ENCODE data around the gene TGM2.
A peak's percentile ranks its signal among the peaks of the same experiment; 100 is the strongest.

The TGM2 gene

DNA sequence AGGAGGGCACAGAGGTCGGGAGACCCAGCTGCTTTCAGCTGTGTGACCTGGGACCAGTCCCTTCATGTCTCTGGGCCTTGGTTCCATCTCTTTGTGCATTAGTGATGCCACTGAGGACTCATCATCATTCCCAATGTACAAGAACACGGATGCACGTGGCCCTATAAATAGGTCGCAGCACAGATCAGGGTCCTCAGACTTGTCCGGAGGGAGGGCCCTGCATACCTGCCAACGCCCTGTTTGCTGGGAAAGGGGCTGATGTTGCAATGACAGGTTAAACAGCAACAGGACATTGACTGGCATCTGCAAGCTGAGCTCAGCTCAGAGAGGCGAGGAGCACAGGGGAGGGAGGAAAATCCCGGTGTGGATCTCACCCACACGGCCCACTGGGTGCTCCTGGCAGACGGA is 21.8 kb downstream of the TGM2 start:
- Histone ChIP-seq H3K9me3 (ENCODE audit: control insufficient read depth, insufficient read depth, low read depth, low read length) (no peaks in the 10 kb centered on the region), H3K4me3 (ENCODE audit: low read depth, low read length) (no peak overlapping the region), H3K4me1 (ENCODE audit: control insufficient read depth, insufficient read depth, low read length) (no peaks in the 10 kb centered on the region), H3K27ac (ENCODE audit: extremely low read depth, low read depth, low read length) (no peak overlapping the region), H3K36me3 (ENCODE audit: control insufficient read depth in 2 of 2, insufficient read depth in 1 of 2, low read length in 2 of 2) (no peaks in the 10 kb centered on the region)
- TF ChIP-seq REPIN1 (tag by site-specific recombination; IDR thresholded peaks at IDR 0.05; ENCODE audit: low read depth) (no peak), ZNF157 (tag by site-specific recombination; IDR thresholded peaks at IDR 0.05) (no peak), ZNF302 (tag by site-specific recombination; IDR thresholded peaks at IDR 0.05; ENCODE audit: low read depth) (no peak), SCRT2 (tag by site-specific recombination; IDR thresholded peaks at IDR 0.05) (peak; percentile 72; the same call in 1 of the 2 replicates)
- ChIA-PET CTCF (interaction anchor here (1.7 to 2.6 kb wide), 3 partner anchors 9 to 78 kb away, joined by 4 to 7 read pairs (median 6); no protein-coding TSS in a partner anchor), POLR2A (interaction anchor here (1.4 kb wide), 1 partner anchor 12 kb away, joined by 4 read pairs; no protein-coding TSS in a partner anchor)

DNA sequence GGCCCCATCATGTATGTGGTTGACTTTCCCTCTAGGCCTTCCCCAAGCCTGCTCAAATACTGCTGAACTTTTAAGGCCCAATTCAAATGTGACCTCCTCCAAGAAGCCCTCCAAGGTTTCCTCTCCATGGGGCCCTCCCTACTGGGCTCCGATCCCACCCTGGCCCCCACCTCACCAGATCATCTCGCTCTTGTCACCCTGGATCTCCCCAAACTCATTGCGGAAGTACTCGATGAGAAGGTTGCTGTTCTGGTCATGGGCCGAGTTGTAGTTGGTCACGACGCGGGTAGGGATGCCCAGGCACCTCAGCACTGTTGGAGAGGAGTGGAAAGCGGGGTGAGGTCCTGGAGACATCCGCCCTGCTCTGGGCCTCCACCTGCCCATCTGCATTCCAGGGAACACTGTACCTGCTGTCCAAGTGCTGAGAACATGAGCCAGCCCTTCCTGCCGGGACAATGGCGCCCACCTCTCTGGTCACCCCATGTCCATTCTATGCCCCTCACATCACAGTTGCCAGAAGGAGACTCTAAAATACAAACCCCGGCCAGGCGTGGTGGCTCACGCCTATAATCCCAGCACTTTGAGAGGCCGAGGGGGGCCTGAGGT is 23.1 kb downstream of the TGM2 start:
- no peak overlapping the region for H3K27ac ChIP-seq (ENCODE audit: extremely low read depth, low read depth, low read length)
- no peaks in the 10 kb centered on the region for H3K4me1 ChIP-seq (ENCODE audit: control insufficient read depth, insufficient read depth, low read length)
- no peak overlapping the region for H3K4me3 ChIP-seq (ENCODE audit: low read depth, low read length)
- TF ChIP-seq ZNF626 (tag by site-specific recombination; IDR thresholded peaks at IDR 0.05), result no peak
- H3K36me3 ChIP-seq (ENCODE audit: control insufficient read depth in 2 of 2, insufficient read depth in 1 of 2, low read length in 2 of 2), result no peaks in the 10 kb centered on the region
- CTCF ChIA-PET, result interaction anchor here (0.6 to 2.6 kb wide), 3 partner anchors 10 to 365 kb away, joined by 3 to 6 read pairs (median 4); no protein-coding TSS in a partner anchor
- H3K9me3 ChIP-seq (ENCODE audit: control insufficient read depth, insufficient read depth, low read depth, low read length), result no peaks in the 10 kb centered on the region
- POLR2A ChIA-PET, result no interaction called here

DNA sequence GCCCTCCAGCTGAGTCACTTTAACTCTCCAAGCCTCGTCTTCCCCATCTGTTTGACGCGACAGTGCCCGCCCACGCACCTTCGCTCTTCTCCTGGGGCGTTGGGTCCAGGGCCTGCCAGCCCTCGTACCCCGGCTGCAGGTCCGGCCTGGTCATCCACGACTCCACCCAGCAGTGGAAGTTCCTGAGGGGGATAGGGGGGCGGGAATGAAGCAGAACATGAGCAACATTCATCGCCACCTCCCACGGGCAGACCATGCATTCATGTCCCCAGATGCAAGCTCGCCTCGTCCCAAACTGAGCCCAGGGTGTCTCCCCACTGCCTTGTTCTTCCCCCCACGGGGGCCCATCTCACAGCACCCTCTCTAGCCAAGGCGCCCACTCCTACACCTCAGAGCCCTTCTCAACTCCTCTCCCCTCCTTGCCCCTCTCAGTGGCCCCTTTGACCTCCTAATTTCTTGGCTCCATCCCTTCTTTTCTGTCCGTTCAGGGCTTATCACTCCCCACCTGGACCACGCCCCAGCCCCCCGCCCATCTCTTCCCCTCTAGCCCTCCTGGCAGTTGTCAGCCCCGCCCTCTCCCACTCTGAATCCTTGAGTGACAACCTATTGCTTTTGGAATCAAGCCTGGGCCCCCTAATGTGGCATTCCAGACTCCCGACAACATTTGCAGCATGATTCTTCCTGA is 23.7 kb downstream of the TGM2 start:
- Histone ChIP-seq H3K4me1 (ENCODE audit: control insufficient read depth, insufficient read depth, low read length) (no peaks in the 10 kb centered on the region), H3K4me3 (ENCODE audit: low read depth, low read length) (no peak overlapping the region), H3K36me3 (ENCODE audit: control insufficient read depth in 2 of 2, insufficient read depth in 1 of 2, low read length in 2 of 2) (no peaks in the 10 kb centered on the region), H3K27ac (ENCODE audit: extremely low read depth, low read depth, low read length) (no peak overlapping the region), H3K9me3 (ENCODE audit: control insufficient read depth, insufficient read depth, low read depth, low read length) (no peaks in the 10 kb centered on the region)
- ChIA-PET POLR2A (no interaction called here), CTCF (interaction anchor here (1.8 kb wide), 1 partner anchor 68 kb away, joined by 6 read pairs; no protein-coding TSS in a partner anchor)
- TF ChIP-seq GLIS2 (tag by site-specific recombination; IDR thresholded peaks at IDR 0.05), result 0 out of 2 replicates have a peak, but pooled peaks have one; percentile 17
- TF ChIP-seq, protein P1, sequence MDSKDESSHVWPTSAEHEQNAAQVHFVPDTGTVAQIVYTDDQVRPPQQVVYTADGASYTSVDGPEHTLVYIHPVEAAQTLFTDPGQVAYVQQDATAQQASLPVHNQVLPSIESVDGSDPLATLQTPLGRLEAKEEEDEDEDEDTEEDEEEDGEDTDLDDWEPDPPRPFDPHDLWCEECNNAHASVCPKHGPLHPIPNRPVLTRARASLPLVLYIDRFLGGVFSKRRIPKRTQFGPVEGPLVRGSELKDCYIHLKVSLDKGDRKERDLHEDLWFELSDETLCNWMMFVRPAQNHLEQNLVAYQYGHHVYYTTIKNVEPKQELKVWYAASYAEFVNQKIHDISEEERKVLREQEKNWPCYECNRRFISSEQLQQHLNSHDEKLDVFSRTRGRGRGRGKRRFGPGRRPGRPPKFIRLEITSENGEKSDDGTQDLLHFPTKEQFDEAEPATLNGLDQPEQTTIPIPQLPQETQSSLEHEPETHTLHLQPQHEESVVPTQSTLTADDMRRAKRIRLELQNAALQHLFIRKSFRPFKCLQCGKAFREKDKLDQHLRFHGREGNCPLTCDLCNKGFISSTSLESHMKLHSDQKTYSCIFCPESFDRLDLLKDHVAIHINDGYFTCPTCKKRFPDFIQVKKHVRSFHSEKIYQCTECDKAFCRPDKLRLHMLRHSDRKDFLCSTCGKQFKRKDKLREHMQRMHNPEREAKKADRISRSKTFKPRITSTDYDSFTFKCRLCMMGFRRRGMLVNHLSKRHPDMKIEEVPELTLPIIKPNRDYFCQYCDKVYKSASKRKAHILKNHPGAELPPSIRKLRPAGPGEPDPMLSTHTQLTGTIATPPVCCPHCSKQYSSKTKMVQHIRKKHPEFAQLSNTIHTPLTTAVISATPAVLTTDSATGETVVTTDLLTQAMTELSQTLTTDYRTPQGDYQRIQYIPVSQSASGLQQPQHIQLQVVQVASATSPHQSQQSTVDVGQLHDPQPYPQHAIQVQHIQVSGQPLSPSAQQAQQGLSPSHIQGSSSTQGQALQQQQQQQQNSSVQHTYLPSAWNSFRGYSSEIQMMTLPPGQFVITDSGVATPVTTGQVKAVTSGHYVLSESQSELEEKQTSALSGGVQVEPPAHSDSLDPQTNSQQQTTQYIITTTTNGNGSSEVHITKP (tag by site-specific recombination; IDR thresholded peaks at IDR 0.05), result no peak
- peak; percentile 74 for TF ChIP-seq ZFHX2 (tag by site-specific recombination; conservative IDR thresholded peaks at IDR 0.05)
- peak; percentile 85 for TF ChIP-seq KLF1 (tag by site-specific recombination; IDR thresholded peaks at IDR 0.05)
- TF ChIP-seq EGR2 (tag by site-specific recombination; IDR thresholded peaks at IDR 0.05; ENCODE audit: low read depth), result peak; percentile 75

DNA sequence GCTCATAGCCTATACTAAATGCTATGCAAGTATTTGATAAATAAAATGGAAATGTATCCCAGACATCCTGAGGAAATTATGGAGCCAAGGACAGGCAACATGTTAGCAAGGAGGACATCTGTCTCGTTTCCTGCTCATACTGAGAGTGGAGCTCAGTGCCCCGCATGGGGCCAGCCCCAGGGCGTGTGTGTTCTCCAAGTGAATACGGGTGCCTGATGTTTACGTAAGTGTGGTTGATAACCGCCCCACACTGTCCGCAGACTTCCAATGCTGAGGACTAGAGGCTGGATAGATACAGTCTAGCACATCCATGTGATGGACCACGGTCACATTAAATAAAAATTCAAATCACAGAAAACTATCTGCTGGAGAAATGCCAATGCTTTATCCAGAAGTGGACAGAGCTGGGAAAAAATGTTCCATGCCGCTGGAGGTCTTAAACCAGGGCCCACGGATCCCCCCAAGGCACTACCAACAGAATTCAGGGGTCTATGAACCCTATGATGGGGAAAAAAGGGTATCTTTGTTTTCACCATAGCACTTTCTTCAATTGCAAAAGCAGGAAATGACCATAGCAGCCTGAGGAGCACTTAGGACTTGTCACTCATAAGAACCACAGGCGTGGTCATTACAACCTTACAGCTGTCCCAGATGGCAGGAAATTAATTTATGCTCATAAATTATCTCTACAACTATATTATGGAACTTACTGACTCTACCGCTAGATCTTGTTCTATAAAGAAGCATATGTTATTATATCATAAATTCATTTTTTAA is 24.9 kb downstream of the TGM2 start:
- no peaks in the 10 kb centered on the region for H3K4me1 ChIP-seq (ENCODE audit: control insufficient read depth, insufficient read depth, low read length)
- H3K4me3 ChIP-seq (ENCODE audit: low read depth, low read length), result no peak overlapping the region
- no peaks in the 10 kb centered on the region for H3K36me3 ChIP-seq (ENCODE audit: control insufficient read depth in 2 of 2, insufficient read depth in 1 of 2, low read length in 2 of 2)
- ChIA-PET CTCF (interaction anchor here (0.6 to 1.8 kb wide), 5 partner anchors 11 to 81 kb away, joined by 3 to 6 read pairs (median 5); no protein-coding TSS in a partner anchor), POLR2A (interaction anchor here (0.6 kb wide), 2 partner anchors 9 to 12 kb away, joined by 3 to 4 read pairs; no protein-coding TSS in a partner anchor)
- no peaks in the 10 kb centered on the region for H3K9me3 ChIP-seq (ENCODE audit: control insufficient read depth, insufficient read depth, low read depth, low read length)
- H3K27ac ChIP-seq (ENCODE audit: extremely low read depth, low read depth, low read length), result no peak overlapping the region
- TF ChIP-seq GLIS1 (tag by site-specific recombination; IDR thresholded peaks at IDR 0.05), result peak; percentile 67
- TF ChIP-seq, protein P2, sequence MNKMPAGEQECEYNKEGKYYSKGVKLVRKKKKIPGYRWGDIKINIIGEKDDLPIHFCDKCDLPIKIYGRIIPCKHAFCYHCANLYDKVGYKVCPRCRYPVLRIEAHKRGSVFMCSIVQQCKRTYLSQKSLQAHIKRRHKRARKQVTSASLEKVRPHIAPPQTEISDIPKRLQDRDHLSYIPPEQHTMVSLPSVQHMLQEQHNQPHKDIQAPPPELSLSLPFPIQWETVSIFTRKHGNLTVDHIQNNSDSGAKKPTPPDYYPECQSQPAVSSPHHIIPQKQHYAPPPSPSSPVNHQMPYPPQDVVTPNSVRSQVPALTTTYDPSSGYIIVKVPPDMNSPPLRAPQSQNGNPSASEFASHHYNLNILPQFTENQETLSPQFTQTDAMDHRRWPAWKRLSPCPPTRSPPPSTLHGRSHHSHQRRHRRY (tag by site-specific recombination; IDR thresholded peaks at IDR 0.05), result no peak
- TF ChIP-seq ZNF366 (tag by site-specific recombination; conservative IDR thresholded peaks at IDR 0.05), result no peak
- TF ChIP-seq BCL11A (tag by site-specific recombination; IDR thresholded peaks at IDR 0.05; ENCODE audit: low read depth), result no peak
- peak; percentile 39; the same call in 1 of the 2 replicates for TF ChIP-seq ZNF600 (tag by site-specific recombination; IDR thresholded peaks at IDR 0.05)
- no peak for TF ChIP-seq ZNF10 (tag by site-specific recombination; IDR thresholded peaks at IDR 0.05)
- TF ChIP-seq ZBTB17 (tag by site-specific recombination; IDR thresholded peaks at IDR 0.05), result peak; percentile 28; the same call in 1 of the 2 replicates
- peak; percentile 58 for TF ChIP-seq ZNF629 (tag by site-specific recombination; IDR thresholded peaks at IDR 0.05)
- peak; percentile 91 for TF ChIP-seq MEIS1 (CRISPR knock-in tag; IDR thresholded peaks at IDR 0.05; ENCODE audit: borderline replicate concordance)
- peak; percentile 84 for TF ChIP-seq ZIC2 (tag by site-specific recombination; IDR thresholded peaks at IDR 0.05)
- peak; percentile 38; the same call in 1 of the 2 replicates for TF ChIP-seq SCRT2 (tag by site-specific recombination; IDR thresholded peaks at IDR 0.05)
